SK-N-SH (cell line): ENCODE data around the gene CELF5. TPM values are rescaled to one million over a fixed set of nuclear protein-coding genes. Genes with fewer than 3 reads are reported as not detected.

ENCODE experiments used
- CTCF ChIA-PET: fragments of 300-600, 350-600 bp; formaldehyde crosslinking; extraction: SDS; loops from one replicate; lab custom pipeline; 2021; lab: Yijun Ruan, JAX
- POLR2A ChIA-PET: fragments of 350-600 bp; sonication (Branson Sonifier 250); formaldehyde crosslinking; extraction: SDS; loops from one replicate; lab custom pipeline; 2020; ENCODE audit warnings: antibody characterized with exemption, inconsistent platforms; lab: Yijun Ruan, JAX
- DNase-seq: peaks from one replicate; pipeline ENCODE4 v3.0.0; 2012
- H2AFZ ChIP-seq: fragments of 200-600 bp; sonication (generic); 2 replicates; pipeline ENCODE4 v1.8.1; 2016; ENCODE audit warnings: antibody characterized with exemption, mild to moderate bottlenecking, low read depth
- H3F3A ChIP-seq: fragments of 200-600 bp; sonication (generic); replicated peaks from 2 replicates; pipeline ENCODE3; 2016; ENCODE audit warnings: antibody characterized with exemption, mild to moderate bottlenecking; ENCODE audit not compliant: insufficient read depth
- H3K27ac ChIP-seq, 2 experiments: fragments of 200-500 bp in 1 of 2; fragments of 200-600 bp in 1 of 2; sonication (Bioruptor generic) in 1 of 2; sonication (generic), shearing (Covaris generic) in 1 of 2; 2 replicates each; pipeline versions ENCODE4 v1.5.1 to v1.6.1; 2014 to 2016; ENCODE audit warnings: low read depth in 2 of 2, inconsistent platforms in 1 of 2, low read length in 1 of 2, mild to moderate bottlenecking in 1 of 2, mixed read lengths in 1 of 2
- H3K27me3 ChIP-seq: fragments of 200-600 bp; sonication (generic), shearing (Covaris generic); 2 replicates; pipeline ENCODE4 v1.6.1; 2016; ENCODE audit warnings: mixed run types; ENCODE audit not compliant: insufficient read depth
- H3K36me3 ChIP-seq, 2 experiments: fragments of 200-500 bp in 1 of 2; fragments of 200-600 bp in 1 of 2; sonication (Bioruptor generic) in 1 of 2; sonication (generic) in 1 of 2; replicated peaks in 1 of 2; 2 replicates each; pipeline versions ENCODE3 to v1.5.1; 2014 to 2016; ENCODE audit warnings: low read length in 1 of 2, mild to moderate bottlenecking in 1 of 2; ENCODE audit not compliant: insufficient read depth in 2 of 2, control insufficient read depth in 1 of 2
- H3K4me1 ChIP-seq, 2 experiments: fragments of 200-500 bp in 1 of 2; fragments of 200-600 bp in 1 of 2; sonication (Bioruptor generic) in 1 of 2; sonication (generic), shearing (Covaris generic) in 1 of 2; 2 replicates each; pipeline versions ENCODE4 v1.5.1 to v1.6.1; 2014 to 2016; ENCODE audit warnings: low read depth in 1 of 2, low read length in 1 of 2, mixed run types in 1 of 2; ENCODE audit not compliant: insufficient read depth in 2 of 2, control insufficient read depth in 1 of 2
- H3K4me2 ChIP-seq: fragments of 200-600 bp; sonication (generic), shearing (Covaris generic); 2 replicates; pipeline ENCODE4 v1.6.1; 2017; ENCODE audit warnings: mixed run types
- H3K4me3 ChIP-seq, 2 experiments: fragments of 200-500 bp in 1 of 2; fragments of 200-600 bp in 1 of 2; sonication (Bioruptor generic) in 1 of 2; sonication (generic), shearing (Covaris generic) in 1 of 2; 2 replicates each; pipeline versions ENCODE4 v1.5.1 to v1.8.1; 2014 to 2016; ENCODE audit warnings: low read depth in 2 of 2, inconsistent platforms in 1 of 2, low read length in 1 of 2, mild to moderate bottlenecking in 1 of 2, mixed read lengths in 1 of 2, moderate library complexity in 1 of 2
- H3K79me2 ChIP-seq: fragments of 200-600 bp; sonication (generic); 2 replicates; pipeline ENCODE4 v1.8.1; 2017; ENCODE audit warnings: mild to moderate bottlenecking; ENCODE audit not compliant: insufficient read depth
- H3K9ac ChIP-seq: fragments of 200-600 bp; sonication (generic); 2 replicates; pipeline ENCODE4 v1.6.1; 2017; ENCODE audit warnings: mixed run types
- H3K9me2 ChIP-seq: fragments of 200-600 bp; sonication (generic); 2 replicates; pipeline ENCODE4 v1.6.1; 2017; ENCODE audit warnings: mixed run types
- H3K9me3 ChIP-seq: fragments of 200-600 bp; sonication (generic); 2 replicates; pipeline ENCODE4 v1.6.1; 2017; ENCODE audit warnings: mixed run types, mild to moderate bottlenecking, moderate library complexity
- H4K20me1 ChIP-seq: fragments of 200-600 bp; sonication (generic); 2 replicates; pipeline ENCODE4 v1.6.1; 2017; ENCODE audit warnings: mild to moderate bottlenecking, mixed run types; ENCODE audit not compliant: insufficient read depth
- ELF1 ChIP-seq: IDR thresholded peaks from 2 replicates; pipeline ENCODE4 v1.4.0; 2012
- EP300 ChIP-seq, 2 experiments: IDR thresholded peaks; 2 replicates each; pipeline versions ENCODE4 v1.4.0 to v1.6.1; 2012; ENCODE audit warnings: borderline replicate concordance in 1 of 2, low read depth in 1 of 2, low read length in 1 of 2
- EZH2phosphoT487 ChIP-seq: fragments of 200-600 bp; sonication (generic); IDR thresholded peaks from 2 replicates; pipeline ENCODE4 v1.6.1; 2017; ENCODE audit warnings: low read depth, mixed run types, mild to moderate bottlenecking, antibody characterized with exemption, moderate library complexity, borderline replicate concordance
- FOSL2 ChIP-seq: IDR thresholded peaks from 2 replicates; pipeline ENCODE4 v1.4.0; 2012; ENCODE audit warnings: low read depth, mild to moderate bottlenecking, moderate library complexity, borderline replicate concordance
- FOXJ3 ChIP-seq: sonication (generic); formaldehyde crosslinking; IDR thresholded peaks from 2 replicates; pipeline ENCODE4 v1.5.1; 2020; ENCODE audit warnings: mild to moderate bottlenecking, missing genetic modification reagents
- FOXM1 ChIP-seq: IDR thresholded peaks from 2 replicates; pipeline ENCODE4 v1.4.0; 2012; ENCODE audit warnings: low read depth, mild to moderate bottlenecking
- GATA2 ChIP-seq: sonication (generic); formaldehyde crosslinking; IDR thresholded peaks from 2 replicates; pipeline ENCODE4 v1.5.0; 2020; ENCODE audit warnings: mild to moderate bottlenecking, missing genetic modification reagents
- JUND ChIP-seq: IDR thresholded peaks from 2 replicates; pipeline ENCODE4 v1.4.0; 2012
- MXI1 ChIP-seq: IDR thresholded peaks from 2 replicates; pipeline ENCODE4 v1.6.1; 2012; ENCODE audit warnings: mild to moderate bottlenecking, low read depth, low read length, improper control_type of control experiment
- RCOR1 ChIP-seq: fragments of 150-350 bp; IDR thresholded peaks from 2 replicates; pipeline ENCODE4 v1.6.1; 2017; ENCODE audit warnings: antibody characterized with exemption, low read length
- RXRA ChIP-seq: IDR thresholded peaks from 2 replicates; pipeline ENCODE4 v1.4.0; 2012; ENCODE audit warnings: low read depth, mild to moderate bottlenecking, borderline replicate concordance
- SIN3A ChIP-seq: IDR thresholded peaks from 2 replicates; pipeline ENCODE4 v1.6.1; 2012; ENCODE audit warnings: low read depth, mild to moderate bottlenecking, low read length, moderate library complexity, borderline replicate concordance
- SMC3 ChIP-seq: IDR thresholded peaks from 2 replicates; pipeline ENCODE4 v1.6.1; 2012; ENCODE audit warnings: low read depth, low read length, improper control_type of control experiment
- TCF12 ChIP-seq: IDR thresholded peaks from 2 replicates; pipeline ENCODE4 v1.4.0; 2012
- USF1 ChIP-seq: IDR thresholded peaks from 2 replicates; pipeline ENCODE4 v1.4.0; 2012; ENCODE audit warnings: low read depth, borderline replicate concordance
- USF2 ChIP-seq: fragments of 150-350 bp; IDR thresholded peaks from 2 replicates; pipeline ENCODE4 v1.6.1; 2017; ENCODE audit warnings: antibody characterized with exemption, low read length, low read depth, borderline replicate concordance
- ZBTB33 ChIP-seq: IDR thresholded peaks from 2 replicates; pipeline ENCODE4 v1.4.0; 2012; ENCODE audit warnings: low read depth, borderline replicate concordance
- WGBS: methylation state at CpG from one replicate; pipeline ENCODE4 v1.1.6; 2017; ENCODE audit warnings: low lambda C conversion rate; 5-methylcytosine and 5-hydroxymethylcytosine counted together
- polyA plus RNA-seq, 3 experiments: library from polyadenylated mRNA; depleted of rRNA; stranded (reverse); fragments of >200 nt; gene quantifications; 2 replicates each; pipeline ENCODE4 v1.2.3, GENCODE V29; 2012

Gene CELF5
- polyA plus RNA-seq, 1 of the 3 experiments (the other 2 are of a cell fraction) = 0.33 TPM

- Histone ChIP-seq H3K27ac (no peak overlapping the region), H2AFZ (no peak overlapping the region), H3K9ac (no peak overlapping the region), H3K27me3 (peaks cover 15% of the 10 kb centered on the region; the same call in 1 of the 2 replicates), H3K9me2 (no peaks in the 10 kb centered on the region), H3F3A (peaks cover 10% of the 10 kb centered on the region), H3K9me3 (no peaks in the 10 kb centered on the region), H3K4me1 (no peaks in the 10 kb centered on the region), H3K4me2 (no peak overlapping the region), H4K20me1 (no peaks in the 10 kb centered on the region), H3K4me3 (no peak overlapping the region), H3K79me2 (no peaks in the 10 kb centered on the region), H3K36me3 (no peaks in the 10 kb centered on the region)
- DNase-seq = no peak
- ChIA-PET POLR2A (no interaction called here), CTCF (interaction anchor here (1.7 kb wide), 1 partner anchor 17 kb away, joined by 4 read pairs; no protein-coding TSS in a partner anchor)
- WGBS = 33% methylated on average over 6 of the region's 6 CpGs
- TF ChIP-seq SIN3A = no peak
- TF ChIP-seq TCF12 = no peak
- TF ChIP-seq USF2 = no peak
- no peak for TF ChIP-seq ELF1
- no peak for TF ChIP-seq EP300 (IDR thresholded peaks at IDR 0.05; ENCODE audit: borderline replicate concordance in 1 of 2, low read depth in 1 of 2, low read length in 1 of 2)
- no peak for TF ChIP-seq FOSL2
- TF ChIP-seq FOXM1 = no peak
- TF ChIP-seq RXRA = no peak
- TF ChIP-seq FOXJ3 (CRISPR knock-in tag) = no peak
- TF ChIP-seq GATA2 (CRISPR knock-in tag) = no peak
- TF ChIP-seq ZBTB33 = no peak
- TF ChIP-seq JUND = no peak
- no peak for TF ChIP-seq SMC3
- no peak for TF ChIP-seq EZH2phosphoT487
- no peak for TF ChIP-seq MXI1
- TF ChIP-seq USF1 = no peak
- TF ChIP-seq RCOR1 = no peak
Observed at GRCh38 chr19:3322199-3322978, 97.9 kb downstream of the CELF5 start.
